A549 treated with ZK216348 at 1 μM for 4 hours (cell line): ENCODE measurements around the gene TET3. TPM values are rescaled to one million over a fixed set of nuclear protein-coding genes. Genes with fewer than 3 reads are reported as not detected.

Source experiments
- total RNA-seq: library from RNA; stranded (reverse); fragments of 200-300 nt; extraction: Qiagen RNA extraction; gene quantifications from 5 replicates; pipeline ENCODE4 v1.2.3, GENCODE V29; 2022; ENCODE audit warnings: low read depth

TET3 gene
- total RNA-seq, result 5.7 to 9.7 TPM (median 7.2 TPM) in 5 replicates

DNA sequence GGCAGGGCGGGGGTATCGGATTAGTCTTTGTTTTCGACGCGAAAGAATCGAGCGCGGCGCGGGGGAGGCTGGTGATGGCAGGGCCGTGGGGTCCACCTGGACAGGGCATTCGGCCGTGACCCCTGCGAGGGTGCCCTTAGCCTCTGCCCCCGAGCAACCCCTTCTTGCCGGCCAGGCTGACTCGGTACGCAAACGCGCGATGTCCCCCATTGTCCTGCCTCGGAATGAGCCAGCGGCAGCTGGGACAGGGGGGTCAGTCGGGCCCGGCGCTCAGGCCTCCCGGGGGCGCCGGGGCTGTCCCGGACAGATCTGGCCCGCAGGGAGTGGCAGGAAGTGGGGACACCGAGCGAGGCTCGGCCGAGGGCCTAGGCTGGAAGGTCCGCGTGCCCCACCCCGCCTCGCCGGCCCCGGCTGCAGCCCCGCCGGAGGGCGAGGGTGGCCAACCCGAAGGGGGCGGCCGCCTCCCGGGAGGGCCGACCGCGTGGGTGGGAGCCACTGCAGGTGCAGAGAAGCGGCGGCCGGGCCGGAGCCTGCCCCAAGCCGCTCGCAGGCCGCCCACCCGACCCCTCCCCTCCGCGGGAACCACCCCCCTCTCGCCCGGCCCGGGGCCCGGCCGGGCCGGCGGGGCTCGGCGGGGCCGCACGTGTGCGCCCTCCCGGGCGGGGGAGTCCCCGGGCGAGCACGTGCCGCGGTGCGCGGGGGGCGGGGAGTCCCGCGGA lies at the start of gene TET3:
Gene TET3 (plus strand): TSS at position 708 of the 719 bp plus-strand sequence. CDS start 1,494 bp downstream, outside the sequence.

Other genes with a start within 250 kb of the TET3 start
- 64.9 to 139 TPM (median 70.7 TPM) in 5 replicates for gene TPRKB, start 247.6 kb upstream of the TET3 start, total RNA-seq
- 28.7 to 38.6 TPM (median 36.5 TPM) in 5 replicates for gene DUSP11, start 204.8 kb upstream of the TET3 start, total RNA-seq
- gene C2orf78, start 200.7 kb upstream of the TET3 start, total RNA-seq, result not detected in 5 replicates
- gene STAMBP, start 155.9 kb upstream of the TET3 start, total RNA-seq, result 42.3 to 54.2 TPM (median 49.9 TPM) in 5 replicates
- gene ACTG2, start 91.9 kb upstream of the TET3 start, total RNA-seq, result 0.12 to 0.38 TPM (median 0.13 TPM) in 3 of 5 replicates, not detected in the others
- gene DGUOK, start 58.0 kb upstream of the TET3 start, total RNA-seq, result 140 to 154 TPM (median 148 TPM) in 5 replicates
- gene BOLA3, start 163.0 kb downstream of the TET3 start, total RNA-seq, result 108 to 152 TPM (median 135 TPM) in 5 replicates
- gene MOB1A, start 194.0 kb downstream of the TET3 start, total RNA-seq, result 55.5 to 91.9 TPM (median 81.7 TPM) in 5 replicates
- gene MTHFD2, start 213.7 kb downstream of the TET3 start, total RNA-seq, result 141 to 176 TPM (median 144 TPM) in 5 replicates